GM19468 (cell line): ENCODE results near the gene BTG4.

Source experiments
- ATAC-seq: cut with Tn5 transposase; IDR thresholded peaks from one replicate; pipeline ENCODE4 v1.9.1; 2021; ENCODE audit warnings: mild to moderate bottlenecking, moderate library complexity, moderate number of reproducible peaks; ENCODE audit not compliant: unreplicated experiment; ENCODE audit errors: extremely low read depth

The BTG4 gene

GRCh38 chr11:111538407-111539114 is 26.4 kb upstream of the BTG4 start:
- ATAC-seq = no peak

GRCh38 chr11:111537336-111537860 is 25.2 kb upstream of the BTG4 start:
- ATAC-seq = no peak

GRCh38 chr11:111535281-111535680 is 23.1 kb upstream of the BTG4 start:
- ATAC-seq = no peak

- no peak for ATAC-seq
These were observed 20.2 kb upstream of the BTG4 start for GRCh38 chr11:111532365-111532709.

GRCh38 chr11:111531687-111532364 is 19.6 kb upstream of the BTG4 start:
- no peak for ATAC-seq

- no peak for ATAC-seq
These were observed 18.9 kb upstream of the BTG4 start for GRCh38 chr11:111531136-111531535.

GRCh38 chr11:111530091-111530490 is 17.9 kb upstream of the BTG4 start:
- no peak for ATAC-seq

GRCh38 chr11:111528557-111528956 is 16.4 kb upstream of the BTG4 start:
- no peak for ATAC-seq

- no peak for ATAC-seq
These were observed 15.1 kb upstream of the BTG4 start for GRCh38 chr11:111527279-111527678.

- ATAC-seq = no peak
These were observed 14.3 kb upstream of the BTG4 start for GRCh38 chr11:111526501-111526900.

- ATAC-seq = no peak
These were observed 13.3 kb upstream of the BTG4 start for GRCh38 chr11:111525456-111525855.

- ATAC-seq = no peak
These were observed 11.9 kb upstream of the BTG4 start for GRCh38 chr11:111524056-111524455.

- no peak for ATAC-seq
These were observed 11.2 kb upstream of the BTG4 start for GRCh38 chr11:111523343-111523742.

GRCh38 chr11:111522426-111522825 is 10.2 kb upstream of the BTG4 start:
- no peak for ATAC-seq

- no peak for ATAC-seq
These were observed 8.9 kb upstream of the BTG4 start for GRCh38 chr11:111521135-111521534.

- no peak for ATAC-seq
These were observed 8.4 kb upstream of the BTG4 start for GRCh38 chr11:111520560-111520959.

- ATAC-seq = no peak
These were observed 6.5 kb upstream of the BTG4 start for GRCh38 chr11:111518668-111519067.

GRCh38 chr11:111515591-111515990 is 3.4 kb upstream of the BTG4 start:
- no peak for ATAC-seq

- ATAC-seq = no peak
These were observed 2.2 kb upstream of the BTG4 start, which contains the start of gene HOATZ for GRCh38 chr11:111514216-111515031. HOATZ (plus strand) TSS chr11:111514778; CDS start chr11:111514785, 7 bp downstream.

- no peak for ATAC-seq
These were observed 1.0 kb upstream of the BTG4 start for GRCh38 chr11:111513240-111513605.

- no peak for ATAC-seq
These were observed 1.9 kb downstream of the BTG4 start for GRCh38 chr11:111510311-111510710.
